ENCODE data around the gene MINDY4.

Gene MINDY4

DNA sequence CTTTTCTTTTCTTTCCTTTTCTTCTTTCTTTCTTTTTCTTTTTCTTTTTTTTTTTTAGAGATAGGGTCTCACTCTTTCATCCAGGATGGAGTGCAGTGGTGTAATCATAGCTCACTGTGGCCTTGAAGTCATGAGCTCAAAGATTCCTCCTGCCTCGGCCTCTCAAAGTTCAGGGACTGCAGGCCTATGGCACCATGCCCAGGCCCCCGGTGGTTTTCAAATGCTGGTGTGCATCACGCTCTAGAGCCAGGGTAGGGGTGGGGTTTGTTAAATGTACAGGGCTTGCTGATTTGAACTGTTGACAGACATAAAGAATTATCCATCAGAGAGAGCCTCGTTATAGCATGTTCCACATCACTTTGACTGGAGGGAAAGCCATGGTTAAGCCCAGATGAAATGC lies 5.8 kb downstream of the MINDY4 start:
- no peak for DNase-seq

- no peak for DNase-seq
Observed at GRCh38 chr7:30778255-30779025, 7.2 kb downstream of the MINDY4 start.

- no peak for DNase-seq
Observed at GRCh38 chr7:30779574-30779973, 8.4 kb downstream of the MINDY4 start.

GRCh38 chr7:30780941-30781340 lies 9.7 kb downstream of the MINDY4 start:
- DNase-seq, result no peak

GRCh38 chr7:30782690-30783089 lies 11.5 kb downstream of the MINDY4 start:
- DNase-seq, result no peak

DNA sequence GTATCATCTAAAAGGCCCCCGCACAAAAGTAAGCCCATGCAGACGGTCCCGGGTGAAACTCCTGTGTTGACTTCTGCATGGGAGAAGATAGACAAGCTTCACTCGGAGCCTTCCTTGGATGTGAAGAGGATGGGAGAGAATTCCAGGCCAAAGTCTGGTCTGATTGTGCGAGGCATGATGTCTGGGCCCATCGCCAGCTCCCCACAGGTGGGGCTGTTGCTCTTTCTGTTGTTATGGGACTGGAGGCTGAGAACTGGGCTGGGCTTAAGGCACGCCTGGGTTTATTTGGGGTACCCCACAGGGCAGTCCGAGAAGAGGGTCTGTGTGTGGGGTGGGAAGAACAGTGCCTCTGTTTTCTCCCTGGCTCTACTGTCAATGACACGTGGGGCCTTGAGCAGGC lies 14.6 kb downstream of the MINDY4 start:
- DNase-seq, result peak; percentile 11

DNA sequence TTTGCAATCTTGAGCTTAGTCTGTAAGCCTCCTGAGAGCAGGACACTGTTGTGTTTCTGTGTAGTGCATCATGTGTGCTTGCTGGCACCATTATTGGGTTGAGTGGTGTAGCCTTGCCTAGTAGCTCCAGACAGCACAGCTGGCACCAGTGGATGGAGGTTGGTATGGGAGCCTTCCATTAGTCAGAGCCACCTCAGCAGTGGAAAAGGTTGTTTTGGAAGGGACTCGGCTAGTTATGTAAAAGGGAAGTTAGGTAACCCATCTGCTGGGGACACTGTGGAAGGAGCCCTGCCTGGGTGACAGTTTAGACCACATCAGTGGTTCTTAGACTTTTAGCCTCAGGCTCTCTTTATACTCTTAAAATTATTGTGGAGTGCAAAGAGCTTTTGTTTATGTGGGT lies 16.3 kb downstream of the MINDY4 start:
- no peak for DNase-seq

- DNase-seq, result no peak
Observed at GRCh38 chr7:30788640-30789333, 17.6 kb downstream of the MINDY4 start.

GRCh38 chr7:30789334-30789711 lies 18.1 kb downstream of the MINDY4 start:
- no peak for DNase-seq

GRCh38 chr7:30790356-30790755 lies 19.1 kb downstream of the MINDY4 start:
- DNase-seq, result no peak

DNA sequence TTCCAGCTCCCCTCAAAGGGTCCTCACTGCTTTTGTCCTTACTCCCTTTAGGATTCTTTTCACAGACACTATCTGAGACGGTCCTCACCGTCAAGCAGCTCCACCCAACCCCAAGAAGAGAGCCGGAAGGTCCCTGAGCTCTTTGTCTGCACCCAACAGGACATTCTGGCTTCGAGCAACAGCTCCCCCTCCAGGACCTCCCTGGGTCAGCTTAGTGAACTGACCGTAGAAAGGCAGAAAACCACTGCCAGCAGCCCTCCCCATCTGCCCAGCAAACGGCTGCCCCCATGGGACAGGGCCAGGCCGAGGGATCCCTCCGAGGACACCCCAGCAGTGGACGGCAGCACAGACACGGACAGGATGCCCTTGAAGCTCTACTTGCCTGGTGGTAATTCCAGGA lies 19.9 kb downstream of the MINDY4 start:
- no peak for DNase-seq

DNA sequence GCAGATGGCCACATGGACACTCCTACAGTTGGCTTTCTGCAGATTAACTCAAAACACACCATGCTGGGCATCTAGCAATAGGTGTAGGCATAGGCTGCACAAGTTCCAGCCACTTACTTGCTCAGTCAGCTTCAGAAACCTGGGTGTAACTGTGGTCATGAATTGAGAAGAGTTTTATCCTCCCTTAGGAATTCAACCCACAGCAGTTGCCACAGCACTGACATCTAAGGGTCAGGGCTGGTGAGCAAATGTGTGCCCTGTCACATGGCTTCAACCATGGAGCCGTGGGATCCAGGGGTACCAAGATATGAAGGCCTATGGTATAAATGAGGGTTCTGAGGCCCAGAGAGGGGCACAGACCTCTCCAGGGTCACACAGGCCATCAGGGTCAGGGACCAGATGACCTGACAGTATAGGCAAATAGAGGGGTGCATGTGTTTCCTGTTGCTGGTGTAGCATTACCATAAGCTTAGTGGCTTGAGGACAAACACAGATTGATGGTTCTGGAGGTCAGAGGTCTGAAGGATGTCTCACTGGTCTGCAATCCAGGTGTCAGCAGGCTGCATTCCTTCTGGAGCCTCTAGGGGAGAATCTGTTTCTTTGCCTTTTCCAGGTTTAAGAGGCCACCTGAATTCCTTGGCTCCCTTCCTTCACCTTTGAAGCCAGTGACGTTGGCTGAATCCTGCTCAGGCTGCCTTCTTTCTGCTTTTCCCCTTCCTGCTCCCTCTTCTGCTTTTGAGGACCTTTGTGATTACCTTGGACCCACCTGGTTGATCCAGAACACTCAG lies 24.1 kb downstream of the MINDY4 start:
- DNase-seq, result no peak

DNA sequence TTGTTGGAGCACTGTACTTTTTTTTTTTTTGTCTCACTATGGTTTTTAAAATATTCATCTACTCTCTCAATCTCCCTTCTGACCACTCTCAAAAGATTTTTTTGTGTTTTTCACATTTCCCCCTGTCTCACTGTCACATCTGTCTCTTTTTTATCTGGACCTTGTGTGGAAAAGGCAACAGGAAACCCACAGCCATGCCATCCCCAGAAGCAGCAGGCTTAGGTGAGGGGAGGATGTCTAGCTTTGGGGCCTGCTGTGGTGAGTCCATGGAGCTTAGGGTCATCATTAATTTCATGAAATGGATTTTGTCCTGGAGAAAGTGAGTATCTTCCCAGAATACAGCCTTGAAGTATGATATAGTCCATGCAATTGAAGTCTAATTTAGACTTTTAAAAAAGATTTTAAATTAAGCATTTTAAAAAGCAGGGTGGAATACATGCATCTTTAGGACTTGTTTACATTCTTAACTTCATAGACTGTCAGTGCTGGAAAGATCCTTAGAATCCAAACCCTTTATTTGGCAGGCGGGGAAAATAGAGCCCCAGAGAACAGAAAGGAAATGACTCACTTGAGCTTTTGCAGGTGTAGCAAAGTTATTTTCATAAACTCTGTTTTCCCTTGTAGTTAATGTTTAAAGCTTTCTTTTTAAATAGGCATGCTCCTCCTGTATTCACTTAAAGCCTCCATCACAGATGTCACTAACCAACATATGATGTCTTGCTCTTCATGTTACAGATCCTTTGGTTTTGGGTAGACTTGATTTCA lies 25.1 kb downstream of the MINDY4 start:
- no peak for DNase-seq

GRCh38 chr7:30797176-30798040 lies 26.2 kb downstream of the MINDY4 start:
- no peak for DNase-seq

DNA sequence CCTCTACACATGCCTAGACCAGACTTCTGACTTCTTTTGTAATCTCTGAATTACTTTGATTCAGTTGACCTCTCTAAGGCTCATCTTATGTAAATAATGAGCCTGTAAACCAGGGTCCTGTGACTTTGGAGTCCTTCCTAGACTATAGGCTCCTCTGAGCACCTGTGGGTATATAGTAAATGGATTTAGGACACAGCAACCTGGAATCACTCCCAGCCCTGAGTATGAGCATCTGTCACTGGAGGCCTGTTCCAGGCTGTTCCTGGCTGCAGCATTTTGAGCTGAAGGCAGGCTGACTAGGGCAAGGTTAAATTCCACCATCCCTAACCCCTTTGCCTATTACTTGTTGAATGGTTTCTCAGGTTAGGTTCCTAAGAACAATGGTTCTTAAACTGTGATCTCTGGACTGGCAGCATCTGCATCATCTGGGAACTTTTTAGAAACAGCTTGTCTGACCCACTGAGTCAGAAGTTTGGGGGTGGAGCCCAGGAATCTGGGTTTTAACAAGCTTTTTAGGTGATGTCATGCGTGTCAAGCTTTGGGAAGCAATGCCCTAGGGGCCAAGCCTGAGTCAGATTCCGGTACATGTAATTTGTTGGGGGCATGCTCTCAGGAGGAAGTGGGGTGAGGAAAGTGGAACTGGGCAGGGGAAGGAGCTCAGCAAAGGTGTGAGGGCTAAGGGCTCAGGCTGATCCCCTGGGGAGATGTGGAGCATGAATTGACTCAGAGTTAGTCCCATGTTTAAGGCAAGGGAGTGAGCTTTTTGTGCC lies 28.2 kb downstream of the MINDY4 start:
- DNase-seq, result no peak

DNA sequence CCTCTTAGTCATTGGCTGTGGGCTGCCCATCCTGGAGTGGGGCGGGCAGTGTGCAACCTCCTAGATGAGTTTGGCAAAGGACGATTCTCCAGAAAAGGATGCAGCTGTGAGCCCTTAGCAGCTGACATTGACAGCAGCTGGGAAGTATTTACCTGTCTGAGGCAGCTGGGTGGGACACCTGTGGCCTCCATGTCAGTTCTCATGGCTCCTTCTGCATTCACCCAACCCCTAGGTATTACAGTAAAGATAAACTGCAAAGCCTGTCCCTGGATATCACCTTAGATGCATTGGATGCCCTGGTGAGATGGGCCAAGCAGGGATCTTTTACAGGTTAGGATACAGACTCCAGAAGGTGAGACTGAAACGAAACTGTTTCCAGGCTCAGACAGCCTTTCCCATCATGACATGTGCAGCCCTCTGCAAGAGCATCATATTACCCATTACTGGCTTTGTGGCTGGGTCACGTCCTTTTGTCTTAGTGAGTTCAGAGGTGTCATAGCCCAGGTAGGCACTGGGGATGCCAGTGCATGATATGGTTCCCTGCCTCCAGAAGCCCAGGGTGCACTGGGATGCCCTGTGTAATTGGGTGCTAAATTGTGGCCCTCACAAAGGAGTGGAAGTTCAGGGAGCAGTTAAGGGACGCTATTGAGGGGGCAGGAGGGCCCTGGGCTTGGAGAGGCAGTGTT lies 28.9 kb downstream of the MINDY4 start:
- DNase-seq, result peak; percentile 17

GRCh38 chr7:30800785-30801252 lies 29.6 kb downstream of the MINDY4 start:
- peak; percentile 68 for DNase-seq

- DNase-seq, result no peak
Observed at GRCh38 chr7:30802812-30803211, 31.6 kb downstream of the MINDY4 start.

GRCh38 chr7:30804078-30804661 lies 33.0 kb downstream of the MINDY4 start:
- no peak for DNase-seq

- DNase-seq, result no peak
Observed at GRCh38 chr7:30805081-30805691, 34.0 kb downstream of the MINDY4 start.

Data from NCI-H345 (cell line).